ENCODE measurements around the gene TMLHE. TPM values are rescaled to one million over a fixed set of nuclear protein-coding genes. Genes with fewer than 3 reads are reported as not detected.

The TMLHE gene, protein sequence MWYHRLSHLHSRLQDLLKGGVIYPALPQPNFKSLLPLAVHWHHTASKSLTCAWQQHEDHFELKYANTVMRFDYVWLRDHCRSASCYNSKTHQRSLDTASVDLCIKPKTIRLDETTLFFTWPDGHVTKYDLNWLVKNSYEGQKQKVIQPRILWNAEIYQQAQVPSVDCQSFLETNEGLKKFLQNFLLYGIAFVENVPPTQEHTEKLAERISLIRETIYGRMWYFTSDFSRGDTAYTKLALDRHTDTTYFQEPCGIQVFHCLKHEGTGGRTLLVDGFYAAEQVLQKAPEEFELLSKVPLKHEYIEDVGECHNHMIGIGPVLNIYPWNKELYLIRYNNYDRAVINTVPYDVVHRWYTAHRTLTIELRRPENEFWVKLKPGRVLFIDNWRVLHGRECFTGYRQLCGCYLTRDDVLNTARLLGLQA
- total RNA-seq (26.9 and 27.9 TPM in 2 replicates), polyA plus RNA-seq (13.6 and 14.9 TPM in 2 replicates), polyA minus RNA-seq (17.7 and 27.2 TPM in 2 replicates)
- total RNA-seq (2013) = 25.7 TPM

DNA sequence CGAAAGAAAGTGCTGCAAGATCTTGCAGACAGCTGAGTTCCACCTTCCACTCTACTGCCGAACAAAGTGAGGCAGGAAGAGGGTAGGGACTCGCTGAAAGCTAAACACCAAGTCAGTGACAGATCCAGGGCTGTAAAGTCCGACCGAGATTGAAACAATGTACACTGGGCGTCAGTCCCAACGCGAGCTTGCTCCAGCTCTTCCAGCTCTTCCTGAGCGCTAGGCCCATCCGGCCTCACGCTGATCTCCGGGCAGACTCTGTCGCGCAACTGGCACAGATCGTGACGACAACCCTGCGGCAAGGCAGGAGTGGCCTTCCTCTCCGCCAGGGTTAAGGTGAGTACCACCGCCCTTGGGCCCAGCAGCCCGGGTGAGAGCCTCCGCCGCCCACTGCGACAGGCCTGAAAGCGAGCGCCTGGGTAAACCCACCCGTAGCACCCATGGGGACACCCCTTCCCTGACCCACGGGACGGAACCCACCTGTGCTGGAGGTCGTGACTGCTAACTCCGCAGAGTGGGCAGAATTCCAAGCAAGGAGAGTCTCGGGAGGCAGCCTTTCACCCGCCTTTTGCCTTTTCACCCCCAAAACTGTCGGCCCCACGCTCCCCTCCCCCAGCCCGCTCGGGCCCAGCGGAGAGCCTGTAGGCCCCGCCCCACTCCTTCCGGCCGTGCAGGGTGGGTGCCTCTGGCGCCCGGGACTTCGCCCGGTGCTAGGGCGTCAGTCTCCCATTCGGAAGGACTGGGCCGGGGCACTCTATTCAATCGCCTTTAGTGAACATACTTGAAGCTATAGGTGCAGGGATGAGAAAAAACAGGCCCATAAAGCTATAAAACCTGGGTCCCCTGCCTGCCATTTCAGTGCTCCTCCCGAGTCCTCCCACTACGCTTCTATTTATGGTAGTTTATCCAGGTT is at the start of gene TMLHE, which contains the start of gene SPRY3:
Gene TMLHE, minus strand, starts transcription at position 641 of the 913 bp plus-strand sequence. CDS start 67,676 bp downstream, outside the sequence.
Gene SPRY3, plus strand, starts transcription at position 275 of the 913 bp plus-strand sequence.
- Histone ChIP-seq H3K9me3 (ENCODE audit: control extremely low read depth in 1 of 3, control insufficient read depth in 2 of 3, insufficient read depth in 1 of 3, low read length in 2 of 3) (no peaks in the 10 kb centered on the region), H2AFZ (ENCODE audit: insufficient read depth, low read depth, low read length, poor library complexity, severe bottlenecking) (peak within 1 kb of the TSS; percentile 77), H4K20me1 (ENCODE audit: control insufficient read depth, insufficient read depth, low read length, poor library complexity, severe bottlenecking) (no peaks in the 10 kb centered on the region), H3K36me3 (replicated peaks in 1 of 2; ENCODE audit: control extremely low read depth in 1 of 2, control insufficient read depth in 1 of 2, extremely low read depth in 1 of 2, insufficient read depth in 2 of 2, low read length in 1 of 2) (no peaks in the 10 kb centered on the region), H3K27ac (ENCODE audit: low read length in 2 of 2) (peak within 1 kb of the TSS; percentile 80 to 82), H3K9ac (ENCODE audit: low read length) (peak within 1 kb of the TSS; percentile 68), H3K4me1 (ENCODE audit: control insufficient read depth in 2 of 2, insufficient read depth in 2 of 2, low read length in 2 of 2) (peaks cover 3 to 8% of the 10 kb centered on the region in 2 donors), H3K27me3 (replicated peaks in 1 of 4; ENCODE audit: control extremely low read depth in 1 of 4, control insufficient read depth in 3 of 4, insufficient read depth in 4 of 4, low read length in 3 of 4) (no peaks in the 10 kb centered on the region), H3K4me2 (replicated peaks; ENCODE audit: low read depth, low read length, poor library complexity, severe bottlenecking) (peak within 1 kb of the TSS; percentile 61), H3K4me3 (ENCODE audit: control extremely low read depth in 1 of 5, extremely low read depth in 1 of 5, insufficient read depth in 1 of 5, low read depth in 2 of 5, low read length in 4 of 5) (peak within 1 kb of the TSS; percentile 63 to 88 (median 76)), H3K79me2 (ENCODE audit: control insufficient read depth, insufficient read depth, low read length) (peaks cover 27% of the 10 kb centered on the region)
- peak; percentile 64 for DNase-seq
- H3K27me3 Mint-ChIP-seq = no peaks in the 10 kb centered on the region
- no peaks in the 10 kb centered on the region for H3K9me3 Mint-ChIP-seq (ENCODE audit: insufficient read depth)
- peak within 1 kb of the TSS; percentile 94 for H3K4me3 Mint-ChIP-seq
- peaks cover 32% of the 10 kb centered on the region for H3K4me1 Mint-ChIP-seq
- CTCF ChIA-PET = no interaction called here
- H3K27ac Mint-ChIP-seq = peak within 1 kb of the TSS; percentile 96
- ATAC-seq (ENCODE audit: low read depth) = peak; percentile 91
- TF ChIP-seq CTCF (IDR thresholded peaks at IDR 0.05) = no peak
- no peak for TF ChIP-seq EZH2 (IDR thresholded peaks at IDR 0.05; ENCODE audit: borderline replicate concordance, insufficient read depth, low read depth, low read length, poor library complexity, severe bottlenecking)
- WGBS (ENCODE audit: insufficient coverage) = under 1% methylated on average over 34 of the region's 50 CpGs
- POLR2A ChIA-PET = no interaction called here
- intact Hi-C loops (cut with micrococcal nuclease) = no loop called here
